Measurements from ENCODE around the gene ITPK1. TPM values are rescaled to one million over a fixed set of nuclear protein-coding genes. Genes with fewer than 3 reads are reported as not detected.
A peak's percentile ranks its signal among the peaks of the same experiment; 100 is the strongest.

The ITPK1 gene
- total RNA-seq, 4 donors from 2014 or later = 64.8 to 235 (median 128) TPM

- intact Hi-C loops (cut with DNase I; ENCODE audit: low total_unique reads) (no loop called here), in situ Hi-C loops (cut with MboI; ENCODE audit: low pct_ligation_motif_present in 1 of 4, low pct_unique_long_range_greater_than_20kb in 1 of 4, low sequenced_read_pairs in 3 of 4) (no loop called here)
- TF ChIP-seq EP300 (IDR thresholded peaks at IDR 0.05; ENCODE audit: low read depth) (no peak), POLR2AphosphoS5 (IDR thresholded peaks at IDR 0.05) (no peak), POLR2A (IDR thresholded peaks at IDR 0.05) (no peak), CTCF (IDR thresholded peaks at IDR 0.05) (no peak)
- Histone ChIP-seq H3K4me1 (peaks cover 0 to 12% (median 8%) of the 10 kb centered on the region in 4 donors), H3K9me3 (peaks cover 9 to 15% of the 10 kb centered on the region in 2 donors), H3K4me3 (no peak overlapping the region), H3K27me3 (no peaks in the 10 kb centered on the region), H3K27ac (no peak overlapping the region), H3K36me3 (peaks cover 0 to 11% (median 3%) of the 10 kb centered on the region in 4 donors)
- DNase-seq = no peak
- 100% methylated on average over 2 of the region's 2 CpGs; no CpG with 5 or more reads in 1 of the 2 donors for WGBS, 2 donors (ENCODE audit: low coverage in 1 of 2)
Measured at GRCh38 chr14:92976268-92976667, 139.5 kb downstream of the ITPK1 start.

- peaks cover 9 to 15% of the 10 kb centered on the region in 2 donors for H3K9me3 ChIP-seq
- H3K4me1 ChIP-seq = peaks cover 0 to 12% (median 8%) of the 10 kb centered on the region in 4 donors
- intact Hi-C loops (cut with DNase I; ENCODE audit: low total_unique reads) (loop anchor here (5.0 kb wide), 1 partner anchor 138 kb away; no protein-coding TSS in a partner anchor), in situ Hi-C loops (cut with MboI; ENCODE audit: low pct_ligation_motif_present in 1 of 4, low pct_unique_long_range_greater_than_20kb in 1 of 4, low sequenced_read_pairs in 3 of 4) (no loop called here)
- H3K36me3 ChIP-seq = peaks cover 0 to 10% (median 0%) of the 10 kb centered on the region in 4 donors
- no peaks in the 10 kb centered on the region for H3K27me3 ChIP-seq
- WGBS, 2 donors (ENCODE audit: low coverage in 1 of 2) = 91% methylated on average over 15 of the region's 17 CpGs; no CpG with 5 or more reads in 1 of the 2 donors
- peak overlapping the region; percentile 55 to 89 (median 74) for H3K27ac ChIP-seq
- no peak overlapping the region for H3K4me3 ChIP-seq
- no peak for DNase-seq
- TF ChIP-seq CTCF (IDR thresholded peaks at IDR 0.05) (no peak), POLR2AphosphoS5 (IDR thresholded peaks at IDR 0.05) (no peak), POLR2A (IDR thresholded peaks at IDR 0.05) (no peak), EP300 (IDR thresholded peaks at IDR 0.05; ENCODE audit: low read depth) (no peak)
Measured at GRCh38 chr14:92974541-92975345, 141.0 kb downstream of the ITPK1 start.

- no peak overlapping the region for H3K4me3 ChIP-seq
- DNase-seq = no peak
- WGBS, 2 donors (ENCODE audit: low coverage in 1 of 2) = 75% methylated on average over 9 of the region's 9 CpGs; no CpG with 5 or more reads in 1 of the 2 donors
- intact Hi-C loops (cut with DNase I; ENCODE audit: low total_unique reads) (loop anchor here (5.0 kb wide), 1 partner anchor 138 kb away; no protein-coding TSS in a partner anchor), in situ Hi-C loops (cut with MboI; ENCODE audit: low pct_ligation_motif_present in 1 of 4, low pct_unique_long_range_greater_than_20kb in 1 of 4, low sequenced_read_pairs in 3 of 4) (no loop called here)
- H3K27ac ChIP-seq = peak overlapping the region; percentile 55 to 89 (median 74)
- peaks cover 0 to 12% (median 8%) of the 10 kb centered on the region in 4 donors for H3K4me1 ChIP-seq
- H3K27me3 ChIP-seq = no peaks in the 10 kb centered on the region
- H3K9me3 ChIP-seq = peaks cover 6 to 7% of the 10 kb centered on the region in 2 donors
- peaks cover 0 to 6% (median 0%) of the 10 kb centered on the region in 4 donors for H3K36me3 ChIP-seq
- no peak for TF ChIP-seq EP300 (IDR thresholded peaks at IDR 0.05; ENCODE audit: low read depth)
- no peak for TF ChIP-seq POLR2AphosphoS5 (IDR thresholded peaks at IDR 0.05)
- no peak for TF ChIP-seq CTCF (IDR thresholded peaks at IDR 0.05)
- no peak for TF ChIP-seq POLR2A (IDR thresholded peaks at IDR 0.05)
Measured at GRCh38 chr14:92973798-92974372, 141.8 kb downstream of the ITPK1 start.

GRCh38 chr14:92973261-92973797 is 142.4 kb downstream of the ITPK1 start:
- peaks cover 0 to 3% (median 0%) of the 10 kb centered on the region in 4 donors for H3K36me3 ChIP-seq
- H3K4me3 ChIP-seq = no peak overlapping the region
- intact Hi-C loops (cut with DNase I; ENCODE audit: low total_unique reads) = loop anchor here (5.0 kb wide), 1 partner anchor 139 kb away; no protein-coding TSS in a partner anchor
- peak; percentile 61 to 84 (median 76) for TF ChIP-seq CTCF (IDR thresholded peaks at IDR 0.05)
- peak; percentile 10 to 50 (median 17) for TF ChIP-seq POLR2AphosphoS5 (IDR thresholded peaks at IDR 0.05)
- TF ChIP-seq POLR2A (IDR thresholded peaks at IDR 0.05) = no peak
- TF ChIP-seq EP300 (IDR thresholded peaks at IDR 0.05; ENCODE audit: low read depth) = peak; percentile 26
- peaks cover under 1 to 1% of the 10 kb centered on the region in 2 donors for H3K9me3 ChIP-seq
- peak overlapping the region in 3 of 4 donors; percentile 73 to 89 (median 76) for H3K27ac ChIP-seq
- peaks cover 0 to 12% (median 8%) of the 10 kb centered on the region in 4 donors for H3K4me1 ChIP-seq
- in situ Hi-C loops (cut with MboI; ENCODE audit: low pct_ligation_motif_present in 1 of 4, low pct_unique_long_range_greater_than_20kb in 1 of 4, low sequenced_read_pairs in 3 of 4) = no loop called here
- H3K27me3 ChIP-seq = no peaks in the 10 kb centered on the region
- DNase-seq = peak; percentile 81
- WGBS, 2 donors (ENCODE audit: low coverage in 1 of 2) = 39 to 72% methylated on average over 2 to 12 of the region's 12 CpGs

Data from transverse colon (tissue), 4 donors.